Naive thymus-derived CD4-positive, alpha-beta T cell (primary cell): ENCODE results near the gene RYR1. TPM values are rescaled to one million over a fixed set of nuclear protein-coding genes. Genes with fewer than 3 reads are reported as not detected.
"Not testable (repeated sequence)": the region's sequence is repeated elsewhere in the genome, so short reads cannot be mapped to it uniquely, and the experiment has no call there.

Experiments
- ATAC-seq: fragments of 150-1000 bp; cut with Tn5 transposase; 2 replicates; pipeline ENCODE4 v1.10.0; 2021; ENCODE audit warnings: mild to moderate bottlenecking, moderate library complexity
- CTCF ChIA-PET: fragments of 350-600 bp; sonication (Branson Sonifier 250); formaldehyde crosslinking; loops from one replicate; lab custom pipeline; 2021; ENCODE audit warnings: antibody characterized with exemption; lab: Charles Lee
- POLR2A ChIA-PET: fragments of 350-600 bp; sonication (Branson Sonifier 250); formaldehyde crosslinking; loops from one replicate; lab custom pipeline; 2021; ENCODE audit warnings: antibody characterized with exemption, inconsistent platforms; lab: Charles Lee
- DNase-seq, 9 donors: peaks; one replicate each; pipeline versions ENCODE4 v3.0.0 to v3.0.0-alpha.2; 2020 to 2022; ENCODE audit warnings: mixed read lengths in 1 of 9
- H3K27ac ChIP-seq: one replicate; pipeline ENCODE4 v1.7.0; 2013; ENCODE audit warnings: mild to moderate bottlenecking, low read depth, low read length, moderate library complexity
- H3K27me3 ChIP-seq, 2 donors: one replicate each; pipeline ENCODE4 v1.7.0; 2013; ENCODE audit warnings: low read length in 2 of 2, mild to moderate bottlenecking in 2 of 2, moderate library complexity in 2 of 2; ENCODE audit not compliant: control insufficient read depth in 2 of 2, insufficient read depth in 2 of 2
- H3K36me3 ChIP-seq, 3 experiments: 1 replicate in 2 of 3; 2 replicates in 1 of 3; pipeline ENCODE4 v1.7.0; 2013; ENCODE audit warnings: low read length in 3 of 3, mild to moderate bottlenecking in 3 of 3, moderate library complexity in 1 of 3; ENCODE audit not compliant: insufficient read depth in 3 of 3, control insufficient read depth in 2 of 3
- H3K4me1 ChIP-seq, 2 donors: one replicate each; pipeline ENCODE4 v1.7.0; 2013; ENCODE audit warnings: low read length in 2 of 2, mild to moderate bottlenecking in 2 of 2, moderate library complexity in 1 of 2; ENCODE audit not compliant: control insufficient read depth in 2 of 2, insufficient read depth in 2 of 2
- H3K4me3 ChIP-seq: 2 replicates; pipeline ENCODE4 v1.7.0; 2013; ENCODE audit warnings: mild to moderate bottlenecking, low read length
- H3K9me3 ChIP-seq, 3 experiments: 1 replicate in 2 of 3; 2 replicates in 1 of 3; pipeline ENCODE4 v1.7.0; 2013; ENCODE audit warnings: low read length in 3 of 3; ENCODE audit not compliant: control insufficient read depth in 2 of 3
- H3K27ac Mint-ChIP-seq, 9 donors: one replicate each; pipeline ENCODE4 v1.8.0; 2020 to 2022; ENCODE audit warnings: mixed read lengths in 9 of 9, mild to moderate bottlenecking in 8 of 9, moderate library complexity in 5 of 9, inconsistent platforms in 2 of 9
- H3K27me3 Mint-ChIP-seq, 5 donors: one replicate each; pipeline ENCODE4 v1.8.0; 2021 to 2022; ENCODE audit warnings: mixed read lengths in 5 of 5, mild to moderate bottlenecking in 1 of 5
- H3K36me3 Mint-ChIP-seq, 5 donors: one replicate each; pipeline ENCODE4 v1.8.0; 2020 to 2022; ENCODE audit warnings: mixed read lengths in 5 of 5, mild to moderate bottlenecking in 3 of 5, inconsistent platforms in 1 of 5
- H3K4me1 Mint-ChIP-seq, 7 donors: one replicate each; pipeline ENCODE4 v1.8.0; 2020 to 2022; ENCODE audit warnings: mixed read lengths in 7 of 7, mild to moderate bottlenecking in 3 of 7, inconsistent platforms in 1 of 7
- H3K4me3 Mint-ChIP-seq, 10 donors: one replicate each; pipeline ENCODE4 v1.8.0; 2020 to 2022; ENCODE audit warnings: mild to moderate bottlenecking in 10 of 10, mixed read lengths in 10 of 10, moderate library complexity in 6 of 10, inconsistent platforms in 2 of 10
- H3K9me3 Mint-ChIP-seq, 11 donors: one replicate each; pipeline ENCODE4 v1.8.0; 2020 to 2022; ENCODE audit warnings: mixed read lengths in 11 of 11, mild to moderate bottlenecking in 4 of 11, inconsistent platforms in 1 of 11, moderate library complexity in 1 of 11
- intact Hi-C, 2 donors: fragments of 100-400 bp; cut with micrococcal nuclease; formaldehyde crosslinking; loops; one replicate each; pipeline ENCODE4 v1.15.1; 2023
- polyA plus RNA-seq, 2 donors: library from polyadenylated mRNA; unstranded; fragments of 300-500 nt; fragmentation: Illumina TruSeq; gene quantifications; one replicate each; pipeline ENCODE4 v1.2.3, GENCODE V29; 2021
- total RNA-seq, 6 experiments: library from RNA in 5 of 6; stranded (reverse) in 5 of 6; gene quantifications; 1 replicate in 5 of 6; 2 replicates in 1 of 6; pipeline ENCODE4 v1.2.3 and lab custom pipeline; 2021 to 2026

RYR1 gene
- total and polyA plus RNA-seq, 7 experiments from 2014 or later, result 0.29 to 2.6 (median 1.7) TPM; not detected in 2

- H3K4me1 ChIP-seq, H3K36me3 Mint-ChIP-seq, POLR2A ChIA-PET, ATAC-seq, H3K27ac ChIP-seq, H3K9me3 ChIP-seq, H3K36me3 ChIP-seq, H3K27me3 Mint-ChIP-seq, intact Hi-C loops, CTCF ChIA-PET, H3K4me3 Mint-ChIP-seq, DNase-seq, H3K4me3 ChIP-seq, H3K4me1 Mint-ChIP-seq, H3K27ac Mint-ChIP-seq, H3K27me3 ChIP-seq, H3K9me3 Mint-ChIP-seq: not testable (repeated sequence)
These were observed 39.2 kb downstream of the RYR1 start for GRCh38 chr19:38472725-38473124.

DNA sequence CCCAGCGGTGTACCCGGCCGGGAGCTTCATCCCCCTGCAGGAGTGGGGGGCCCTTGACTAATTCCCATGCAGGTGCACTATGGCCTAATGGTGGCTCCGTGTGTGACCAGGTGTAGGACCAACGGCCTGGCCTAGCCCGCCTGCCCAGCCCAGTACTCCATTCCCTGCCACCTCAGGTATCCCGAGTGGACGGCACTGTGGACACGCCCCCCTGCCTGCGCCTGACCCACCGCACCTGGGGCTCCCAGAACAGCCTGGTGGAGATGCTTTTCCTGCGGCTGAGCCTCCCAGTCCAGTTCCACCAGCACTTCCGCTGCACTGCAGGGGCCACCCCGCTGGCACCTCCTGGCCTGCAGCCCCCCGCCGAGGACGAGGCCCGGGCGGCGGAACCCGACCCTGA is 39.7 kb downstream of the RYR1 start:
- ChIA-PET CTCF (interaction anchor here (0.6 kb wide), 1 partner anchor 938 kb away, joined by 3 read pairs; no protein-coding TSS in a partner anchor), POLR2A (no interaction called here)
- intact Hi-C loops, result no loop called here
- H3K9me3 Mint-ChIP-seq, result no peaks in the 10 kb centered on the region
- H3K4me3 Mint-ChIP-seq, result no peak overlapping the region
- no peaks in the 10 kb centered on the region for H3K4me1 Mint-ChIP-seq
- no peak overlapping the region for H3K27ac Mint-ChIP-seq
- Histone ChIP-seq H3K36me3 (no peaks in the 10 kb centered on the region), H3K4me1 (no peaks in the 10 kb centered on the region), H3K27ac (no peak overlapping the region), H3K27me3 (no peaks in the 10 kb centered on the region), H3K9me3 (no peaks in the 10 kb centered on the region), H3K4me3 (no peak overlapping the region)
- ATAC-seq (no peak), DNase-seq (no peak)
- no peaks in the 10 kb centered on the region for H3K36me3 Mint-ChIP-seq
- peaks cover 0 to 7% (median 4%) of the 10 kb centered on the region in 5 donors for H3K27me3 Mint-ChIP-seq

GRCh38 chr19:38475176-38475575 is 41.7 kb downstream of the RYR1 start:
- POLR2A ChIA-PET, result no interaction called here
- CTCF ChIA-PET, result no interaction called here

GRCh38 chr19:38478273-38478971 is 44.9 kb downstream of the RYR1 start:
- no peak for DNase-seq
- CTCF ChIA-PET, result no interaction called here
- Mint-ChIP-seq H3K4me3 (no peak overlapping the region), H3K27ac (no peak overlapping the region), H3K36me3 (no peaks in the 10 kb centered on the region), H3K4me1 (no peaks in the 10 kb centered on the region), H3K9me3 (no peaks in the 10 kb centered on the region), H3K27me3 (peaks cover 0 to 9% (median 2%) of the 10 kb centered on the region in 5 donors)
- no peaks in the 10 kb centered on the region for H3K4me1 ChIP-seq
- intact Hi-C loops, result no loop called here
- no peaks in the 10 kb centered on the region for H3K27me3 ChIP-seq
- no peak for ATAC-seq
- no peak overlapping the region for H3K27ac ChIP-seq
- H3K4me3 ChIP-seq, result no peak overlapping the region
- POLR2A ChIA-PET, result no interaction called here
- H3K9me3 ChIP-seq, result no peaks in the 10 kb centered on the region
- no peaks in the 10 kb centered on the region for H3K36me3 ChIP-seq

More at GRCh38 chr19:38475176-38475575, 41.7 kb downstream of the RYR1 start:
- Histone ChIP-seq H3K36me3 (no peaks in the 10 kb centered on the region), H3K27me3 (no peaks in the 10 kb centered on the region), H3K4me3 (no peak overlapping the region), H3K9me3 (no peaks in the 10 kb centered on the region), H3K27ac (no peak overlapping the region), H3K4me1 (no peaks in the 10 kb centered on the region)
- Mint-ChIP-seq H3K27me3 (peaks cover 0 to 8% (median 4%) of the 10 kb centered on the region in 5 donors), H3K36me3 (no peaks in the 10 kb centered on the region), H3K27ac (no peak overlapping the region), H3K4me1 (no peaks in the 10 kb centered on the region), H3K9me3 (no peaks in the 10 kb centered on the region), H3K4me3 (no peak overlapping the region)
- ATAC-seq (no peak), DNase-seq (no peak)
- intact Hi-C loops, result no loop called here

DNA sequence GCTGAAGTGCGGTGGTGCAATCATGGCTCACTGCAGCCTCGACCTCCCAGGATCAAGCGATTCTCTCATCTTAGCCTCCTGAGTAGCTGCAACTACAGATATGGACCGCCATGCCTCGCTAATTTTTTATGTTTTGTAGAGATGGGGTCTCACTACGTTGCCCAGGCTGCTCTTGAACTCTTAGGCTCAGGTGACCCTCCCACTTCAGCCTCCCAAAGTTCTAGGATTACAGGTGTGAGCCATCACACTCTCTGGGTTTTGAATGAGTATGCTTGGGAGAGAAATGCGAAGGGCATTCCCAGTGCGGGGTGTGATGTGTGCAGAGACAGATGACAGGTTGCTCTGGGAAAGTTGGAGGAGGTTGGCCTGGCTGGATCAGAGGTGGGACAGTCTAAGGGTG is 49.0 kb downstream of the RYR1 start:
- Mint-ChIP-seq H3K4me3 (no peak overlapping the region), H3K4me1 (no peaks in the 10 kb centered on the region), H3K27me3 (peaks cover 2 to 20% (median 7%) of the 10 kb centered on the region in 5 donors), H3K9me3 (peaks cover 0 to 11% (median 5%) of the 10 kb centered on the region in 11 donors), H3K27ac (no peak overlapping the region), H3K36me3 (peaks cover 0 to 6% (median 5%) of the 10 kb centered on the region in 5 donors)
- DNase-seq, result no peak
- POLR2A ChIA-PET, result no interaction called here
- Histone ChIP-seq H3K27ac (no peak overlapping the region), H3K9me3 (no peaks in the 10 kb centered on the region), H3K36me3 (no peaks in the 10 kb centered on the region), H3K4me3 (no peak overlapping the region), H3K4me1 (no peaks in the 10 kb centered on the region), H3K27me3 (no peaks in the 10 kb centered on the region)
- ATAC-seq, result no peak
- CTCF ChIA-PET, result interaction anchor here (0.5 kb wide), 1 partner anchor 151 kb away, joined by 3 read pairs; no protein-coding TSS in a partner anchor
- intact Hi-C loops, result no loop called here

DNA sequence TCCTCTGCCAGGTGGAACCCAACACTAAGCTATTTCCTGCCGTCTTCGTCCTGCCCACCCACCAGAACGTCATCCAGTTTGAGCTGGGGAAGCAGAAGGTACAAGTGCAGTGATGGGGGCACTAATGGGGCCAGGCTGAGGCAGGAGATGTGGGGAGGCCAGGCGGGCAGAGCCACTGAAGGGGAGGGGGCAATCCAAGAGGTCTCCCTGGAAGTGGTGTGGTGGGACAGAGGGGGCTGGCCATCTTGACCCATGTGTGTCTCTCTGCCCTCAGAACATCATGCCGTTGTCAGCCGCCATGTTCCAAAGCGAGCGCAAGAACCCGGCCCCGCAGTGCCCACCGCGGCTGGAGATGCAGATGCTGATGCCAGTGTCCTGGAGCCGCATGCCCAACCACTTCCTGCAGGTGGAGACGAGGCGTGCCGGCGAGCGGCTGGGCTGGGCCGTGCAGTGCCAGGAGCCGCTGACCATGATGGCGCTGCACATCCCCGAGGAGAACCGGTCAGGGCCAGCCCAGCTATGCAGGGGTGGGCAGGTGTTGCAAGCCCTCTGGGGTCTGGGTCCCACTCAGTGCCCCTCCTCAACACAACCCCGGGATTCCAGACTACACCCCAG is 49.6 kb downstream of the RYR1 start:
- ATAC-seq (no peak), DNase-seq (no peak)
- H3K9me3 Mint-ChIP-seq, result peaks cover 0 to 12% (median 6%) of the 10 kb centered on the region in 11 donors
- H3K4me1 Mint-ChIP-seq, result no peaks in the 10 kb centered on the region
- CTCF ChIA-PET, result interaction anchor here (0.5 kb wide), 1 partner anchor 151 kb away, joined by 3 read pairs; no protein-coding TSS in a partner anchor
- no peak overlapping the region for H3K27ac Mint-ChIP-seq
- Histone ChIP-seq H3K9me3 (no peaks in the 10 kb centered on the region), H3K4me3 (no peak overlapping the region), H3K4me1 (no peaks in the 10 kb centered on the region), H3K27me3 (no peaks in the 10 kb centered on the region), H3K36me3 (no peaks in the 10 kb centered on the region), H3K27ac (no peak overlapping the region)
- H3K27me3 Mint-ChIP-seq, result peaks cover 2 to 18% (median 10%) of the 10 kb centered on the region in 5 donors
- H3K36me3 Mint-ChIP-seq, result peaks cover 0 to 8% (median 5%) of the 10 kb centered on the region in 5 donors
- POLR2A ChIA-PET, result no interaction called here
- intact Hi-C loops, result no loop called here
- H3K4me3 Mint-ChIP-seq, result no peak overlapping the region
